Daoy (cell line): Measurements from ENCODE around the gene ELAVL4. TPM values are rescaled to one million over a fixed set of nuclear protein-coding genes. Genes with fewer than 3 reads are reported as not detected.

Source experiments
- DNase-seq: peaks from one replicate; pipeline ENCODE4 v3.0.0-alpha.2; 2015; ENCODE audit warnings: low read depth
- total RNA-seq: library from RNA; depleted of rRNA; stranded (reverse); fragments of >200 nt; shearing (Covaris generic); gene quantifications from 2 replicates; pipeline ENCODE4 v1.2.3, GENCODE V29; 2014; rRNA removed

ELAVL4 gene
- 0.29 and 0.92 TPM in 2 replicates for total RNA-seq

DNA sequence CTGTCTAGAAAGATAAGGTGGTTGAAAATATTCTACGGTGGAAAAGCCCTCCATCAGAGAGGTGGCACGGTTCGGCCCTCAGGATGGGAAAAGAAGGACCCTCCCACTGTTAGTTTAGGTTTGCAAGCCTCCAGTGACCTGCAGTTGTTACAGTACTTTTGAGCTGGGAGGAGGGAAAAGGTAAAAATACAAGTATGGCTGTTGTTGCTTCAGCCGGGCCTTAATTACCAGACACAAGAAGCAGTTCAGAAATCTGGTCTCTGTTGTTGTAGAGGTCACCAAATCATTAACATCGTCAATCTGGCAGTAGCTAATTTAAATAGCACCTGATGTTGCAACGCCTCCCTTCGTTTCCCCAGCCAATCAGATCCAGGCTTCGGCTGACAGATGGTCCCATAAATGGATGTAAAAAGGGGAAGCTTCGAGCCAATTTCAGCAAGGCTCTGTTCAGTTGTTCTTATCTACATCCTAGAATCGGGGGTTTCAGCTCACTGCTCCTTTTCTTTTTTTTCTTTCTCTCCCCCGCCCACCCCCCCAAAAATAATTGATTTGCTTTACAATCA, at the start of gene ELAVL4:
Gene ELAVL4, plus strand, starts transcription at position 424 of the 563 bp plus-strand sequence. CDS start 270 bp downstream, outside the sequence.
- DNase-seq: peak; percentile 17

DNA sequence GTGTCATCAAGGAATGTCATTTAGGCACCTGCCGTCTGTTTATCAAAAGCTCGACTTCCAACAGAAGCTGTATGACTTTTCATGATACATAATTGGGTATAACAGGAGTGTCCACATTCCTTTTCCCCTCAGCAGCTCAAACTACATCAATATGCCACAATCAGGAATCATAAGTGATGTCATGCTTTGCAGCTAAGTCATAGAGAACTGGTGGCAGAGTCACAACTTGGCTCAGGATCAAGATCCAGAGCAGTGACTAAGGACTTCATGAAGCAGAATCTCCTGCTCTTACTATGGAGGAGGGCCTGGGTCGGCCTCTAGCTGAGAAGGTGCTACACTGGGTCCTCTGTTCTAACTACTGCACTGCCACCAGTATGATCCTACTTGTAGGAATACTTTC, 48.4 kb upstream of the ELAVL4 start:
- DNase-seq: peak; percentile 39

- no peak for DNase-seq
Observed at GRCh38 chr1:50066806-50067205, 41.9 kb upstream of the ELAVL4 start.

- peak; percentile 5 for DNase-seq
Observed at GRCh38 chr1:50074931-50075330, 33.8 kb upstream of the ELAVL4 start.

GRCh38 chr1:50077273-50077672, 31.4 kb upstream of the ELAVL4 start:
- no peak for DNase-seq

DNA sequence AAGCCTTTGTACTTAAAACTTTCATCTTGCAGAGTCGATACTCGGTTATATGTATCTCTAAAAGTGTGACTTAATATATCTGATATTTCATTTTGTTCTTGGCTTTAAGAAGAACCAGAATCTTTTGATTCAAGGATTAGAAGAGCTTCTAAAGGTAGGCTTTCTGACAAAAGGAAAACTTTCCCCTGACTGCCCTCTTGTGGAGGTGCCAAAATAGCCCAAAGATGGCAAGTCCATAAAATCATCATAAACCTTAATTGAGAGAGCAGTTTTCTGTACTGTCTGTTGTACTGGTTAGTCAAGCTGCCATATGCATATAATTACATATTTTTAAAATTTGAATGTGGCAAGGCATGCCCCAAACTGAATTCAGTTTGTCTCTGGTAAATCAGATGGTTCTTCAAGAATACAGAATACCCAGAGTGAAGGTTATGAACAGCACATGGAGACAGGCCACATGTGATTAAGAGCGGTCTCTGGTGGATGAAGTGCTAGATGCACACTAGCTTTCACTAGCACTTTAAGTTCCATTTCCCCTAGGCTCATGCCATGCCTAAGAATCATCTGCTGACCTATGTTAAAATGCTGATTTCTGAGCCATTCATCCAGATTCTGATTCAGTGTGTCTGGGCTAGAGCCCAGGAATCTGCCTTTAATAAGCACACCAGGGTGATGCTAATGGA, 27.7 kb upstream of the ELAVL4 start:
- DNase-seq: peak; percentile 6

- DNase-seq: no peak
Observed at GRCh38 chr1:50084389-50084788, 24.3 kb upstream of the ELAVL4 start.

GRCh38 chr1:50091068-50091467, 17.7 kb upstream of the ELAVL4 start:
- no peak for DNase-seq

- DNase-seq: no peak
Observed at GRCh38 chr1:50095716-50096115, 13.0 kb upstream of the ELAVL4 start.

GRCh38 chr1:50097021-50097679, 11.6 kb upstream of the ELAVL4 start:
- no peak for DNase-seq

GRCh38 chr1:50097791-50098190, 10.9 kb upstream of the ELAVL4 start:
- no peak for DNase-seq

DNA sequence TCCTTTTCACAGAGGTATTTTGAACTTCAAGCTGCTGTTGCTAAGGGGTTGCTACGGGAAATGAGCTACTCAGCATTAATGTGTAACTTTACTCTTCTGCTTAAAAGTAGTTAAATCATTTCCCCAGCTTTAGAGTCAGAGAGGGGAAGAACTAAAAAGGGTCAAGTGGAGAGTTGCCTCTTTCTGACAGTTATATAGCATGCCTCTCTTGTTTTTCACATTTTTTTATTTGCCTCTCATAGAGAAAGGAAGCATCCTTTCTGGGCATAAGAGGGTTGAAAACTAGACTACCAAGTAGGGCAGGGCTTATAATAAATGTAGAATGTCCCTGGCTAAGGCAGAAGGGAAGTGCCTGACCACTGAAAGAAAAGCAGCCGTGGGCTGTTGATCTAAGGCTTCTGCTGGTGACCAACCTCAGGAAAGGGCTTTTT, 10.1 kb upstream of the ELAVL4 start:
- DNase-seq: no peak

DNA sequence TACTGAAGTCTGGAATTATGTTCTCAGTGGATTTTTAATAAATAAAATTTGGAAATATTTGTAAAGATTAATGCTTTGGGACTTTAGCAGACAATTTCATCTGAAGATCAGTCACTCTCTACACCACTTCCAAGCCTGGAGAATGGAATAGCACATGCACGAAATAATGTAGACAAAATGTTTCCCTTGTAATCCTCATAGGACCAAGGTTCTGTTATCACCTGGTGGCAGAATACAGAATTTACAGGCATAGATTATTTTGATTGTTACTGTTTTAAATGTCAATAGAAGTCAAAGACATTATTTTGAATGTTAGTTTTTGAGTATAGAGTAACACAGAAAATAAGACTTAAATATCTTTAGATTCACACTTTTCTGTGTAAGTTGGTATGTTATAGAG, 9.1 kb upstream of the ELAVL4 start:
- DNase-seq: no peak

DNA sequence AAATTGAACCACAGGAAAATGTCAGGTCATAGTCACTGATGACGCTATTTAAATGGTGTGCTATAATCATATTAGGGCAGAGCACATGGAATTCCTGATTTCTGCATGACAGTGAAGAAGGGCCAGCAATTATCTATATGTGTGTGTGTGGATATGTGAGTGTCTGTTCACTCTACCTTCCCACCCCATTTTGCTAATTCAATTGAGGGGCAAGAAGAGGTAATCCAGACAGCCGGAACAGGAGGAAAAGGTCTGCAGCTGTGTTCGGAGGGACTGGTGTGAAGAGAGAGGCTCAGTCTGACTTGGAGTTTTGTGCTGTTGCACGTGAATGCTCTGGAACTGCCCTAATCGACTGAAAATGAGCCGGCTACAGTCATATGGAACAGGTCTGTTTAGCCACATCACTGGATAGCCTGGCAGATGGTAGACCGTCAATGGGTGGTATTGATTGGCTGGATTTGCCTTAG, 5.1 kb upstream of the ELAVL4 start:
- DNase-seq: no peak

- no peak for DNase-seq
Observed at GRCh38 chr1:50105433-50105832, 3.3 kb upstream of the ELAVL4 start.

DNA sequence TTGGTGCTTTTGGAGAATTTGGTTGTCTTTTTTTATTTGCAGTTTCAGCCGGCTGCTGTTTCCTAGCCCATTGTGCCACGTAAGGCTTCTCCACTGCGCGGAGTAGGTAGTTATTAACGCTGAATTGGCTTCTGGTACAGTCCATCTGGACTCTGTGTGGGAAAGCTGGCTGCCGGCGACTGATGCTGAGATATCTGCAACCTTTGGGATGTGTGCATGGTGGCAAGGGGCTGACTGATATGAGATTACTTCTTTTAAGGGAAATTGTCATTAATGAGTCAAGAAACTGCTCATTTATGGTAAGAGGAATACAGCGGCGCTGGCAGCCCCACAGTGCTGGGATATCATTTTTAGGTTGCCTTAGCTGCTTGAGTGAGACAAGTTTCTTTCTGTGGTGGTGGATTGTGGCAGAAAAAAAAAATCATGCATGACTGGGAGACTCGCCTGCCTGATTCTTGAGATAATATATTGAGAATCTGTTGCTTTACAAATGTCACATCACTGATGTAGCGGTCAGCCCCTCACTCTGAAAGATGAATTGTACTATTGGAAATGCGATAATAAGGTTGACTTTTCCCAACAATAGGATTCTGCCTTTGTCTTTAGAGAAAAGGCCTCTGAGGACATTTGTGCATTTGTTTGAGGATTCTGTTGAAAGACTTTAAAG, 2.5 kb upstream of the ELAVL4 start:
- DNase-seq: no peak

GRCh38 chr1:50109116-50109515, 396 bp downstream of the ELAVL4 start:
- DNase-seq: no peak

GRCh38 chr1:50109647-50110075, 941 bp downstream of the ELAVL4 start:
- peak; percentile 37 for DNase-seq

DNA sequence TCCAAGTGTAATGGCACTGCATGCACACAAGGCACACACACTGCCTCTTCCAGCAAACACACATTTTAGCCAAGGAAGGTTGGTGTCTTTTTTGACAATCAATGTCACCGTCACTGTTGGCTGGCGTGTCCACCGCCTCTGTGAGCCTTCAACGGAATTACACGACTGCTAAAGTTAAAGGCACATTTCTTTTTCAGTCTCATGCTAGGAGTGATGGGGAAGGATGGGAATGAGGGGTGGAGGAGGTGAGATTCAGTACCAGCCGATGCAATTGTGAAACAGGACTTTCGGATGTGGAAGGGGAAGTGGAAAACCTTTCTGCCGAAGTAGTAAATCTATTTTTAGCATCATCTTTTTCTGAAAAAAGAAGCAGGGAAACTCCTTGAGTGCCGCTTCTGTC, 1.4 kb downstream of the ELAVL4 start:
- DNase-seq: no peak

DNA sequence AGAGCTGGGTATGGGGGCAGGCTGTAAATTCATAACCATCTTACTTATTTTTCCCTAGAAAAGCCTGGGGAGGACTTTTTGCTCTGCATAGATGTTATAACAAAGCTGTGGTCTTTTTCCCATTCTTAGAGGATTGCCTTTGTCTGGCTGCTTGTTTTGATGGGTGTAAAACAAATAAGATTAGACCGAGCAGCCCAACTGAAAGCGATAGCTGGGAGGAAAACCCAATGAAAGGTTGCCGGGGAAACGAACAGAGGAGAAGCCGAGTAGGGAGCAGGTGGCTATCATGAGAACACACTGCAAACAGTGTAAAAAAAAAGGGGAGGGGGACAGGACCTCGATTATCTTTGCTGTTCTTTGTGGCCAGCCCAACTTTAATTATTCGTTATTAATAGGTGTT, 1.9 kb downstream of the ELAVL4 start:
- DNase-seq: no peak

GRCh38 chr1:50111503-50111902, 2.8 kb downstream of the ELAVL4 start:
- no peak for DNase-seq

DNA sequence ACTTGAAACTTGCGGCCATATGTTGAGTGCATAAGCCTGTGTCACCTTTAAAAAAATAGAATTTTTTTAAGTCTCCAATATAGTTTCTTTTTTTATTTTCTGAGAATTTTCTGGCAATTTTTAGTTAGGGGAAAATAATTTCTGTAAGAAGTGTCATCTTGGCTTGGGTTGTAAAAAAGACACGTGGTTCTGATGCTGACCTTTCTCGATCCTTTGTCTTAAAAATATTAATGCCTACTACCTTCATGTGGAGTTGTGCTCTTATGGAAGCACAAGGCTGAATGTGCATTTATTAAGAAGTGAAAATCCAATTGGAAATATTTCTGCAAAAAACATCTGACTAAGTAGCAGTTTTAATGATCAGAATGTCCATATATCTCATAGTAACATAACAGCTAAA, 3.5 kb downstream of the ELAVL4 start:
- no peak for DNase-seq
